Measurements from ENCODE around the gene RNASEH1.
A peak's percentile ranks its signal among the peaks of the same experiment; 100 is the strongest.
"Not testable (repeated sequence)": the region's sequence is repeated elsewhere in the genome, so short reads cannot be mapped to it uniquely, and the experiment has no call there.

Gene RNASEH1

DNA sequence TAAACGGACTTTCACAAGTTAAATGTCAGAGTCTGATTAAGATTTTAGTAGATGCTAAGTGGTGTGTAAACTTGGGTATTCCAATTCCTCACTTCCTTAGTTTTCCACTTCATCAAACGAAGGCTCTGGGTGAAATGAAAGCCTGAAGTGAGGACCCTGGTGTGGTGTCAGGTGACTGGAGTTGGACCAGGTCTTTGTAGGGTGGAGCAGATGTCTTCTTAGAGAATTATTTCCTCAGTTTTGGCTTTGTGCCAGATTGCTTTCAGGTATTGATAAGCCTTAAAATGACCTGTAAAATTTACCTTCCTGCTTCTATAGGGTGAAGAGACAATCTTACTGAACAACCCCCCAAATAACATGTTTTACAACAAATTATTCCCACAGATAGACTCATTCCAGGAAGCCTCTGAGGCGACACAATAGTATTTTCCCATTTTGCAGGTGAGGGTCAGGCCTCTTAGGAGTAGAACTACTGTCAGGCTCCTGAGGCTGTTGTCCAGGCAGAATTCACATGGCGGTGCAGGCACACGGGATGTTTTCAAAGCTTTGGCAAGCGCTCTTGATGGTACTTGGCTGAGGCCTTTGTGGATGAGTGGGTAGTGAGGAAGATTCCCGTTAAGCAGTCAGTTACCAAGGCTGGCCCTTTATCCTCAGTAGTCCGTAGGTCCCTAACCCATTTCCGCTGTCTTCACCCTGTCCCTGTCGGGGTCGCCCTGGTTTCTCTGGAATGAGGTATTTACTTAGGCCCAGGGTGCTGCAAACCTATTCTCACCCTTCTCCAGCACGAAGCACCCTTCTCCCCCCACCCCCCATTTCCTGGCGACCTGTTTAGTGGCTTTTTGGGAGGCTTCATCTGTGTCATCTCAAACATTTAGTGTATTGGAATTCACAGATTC, 23.5 kb upstream of the RNASEH1 start:
- TF ChIP-seq, protein P1, sequence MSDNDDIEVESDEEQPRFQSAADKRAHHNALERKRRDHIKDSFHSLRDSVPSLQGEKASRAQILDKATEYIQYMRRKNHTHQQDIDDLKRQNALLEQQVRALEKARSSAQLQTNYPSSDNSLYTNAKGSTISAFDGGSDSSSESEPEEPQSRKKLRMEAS (IDR thresholded peaks at IDR 0.05; ENCODE audit: low read depth, low read length), result no peak
- TF ChIP-seq, protein P2, sequence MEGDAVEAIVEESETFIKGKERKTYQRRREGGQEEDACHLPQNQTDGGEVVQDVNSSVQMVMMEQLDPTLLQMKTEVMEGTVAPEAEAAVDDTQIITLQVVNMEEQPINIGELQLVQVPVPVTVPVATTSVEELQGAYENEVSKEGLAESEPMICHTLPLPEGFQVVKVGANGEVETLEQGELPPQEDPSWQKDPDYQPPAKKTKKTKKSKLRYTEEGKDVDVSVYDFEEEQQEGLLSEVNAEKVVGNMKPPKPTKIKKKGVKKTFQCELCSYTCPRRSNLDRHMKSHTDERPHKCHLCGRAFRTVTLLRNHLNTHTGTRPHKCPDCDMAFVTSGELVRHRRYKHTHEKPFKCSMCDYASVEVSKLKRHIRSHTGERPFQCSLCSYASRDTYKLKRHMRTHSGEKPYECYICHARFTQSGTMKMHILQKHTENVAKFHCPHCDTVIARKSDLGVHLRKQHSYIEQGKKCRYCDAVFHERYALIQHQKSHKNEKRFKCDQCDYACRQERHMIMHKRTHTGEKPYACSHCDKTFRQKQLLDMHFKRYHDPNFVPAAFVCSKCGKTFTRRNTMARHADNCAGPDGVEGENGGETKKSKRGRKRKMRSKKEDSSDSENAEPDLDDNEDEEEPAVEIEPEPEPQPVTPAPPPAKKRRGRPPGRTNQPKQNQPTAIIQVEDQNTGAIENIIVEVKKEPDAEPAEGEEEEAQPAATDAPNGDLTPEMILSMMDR (IDR thresholded peaks at IDR 0.05; ENCODE audit: low read depth, low read length), result no peak
- TF ChIP-seq POLR2A (IDR thresholded peaks at IDR 0.05; ENCODE audit: extremely low read depth, insufficient read length) (no peak), MYC (IDR thresholded peaks at IDR 0.05; ENCODE audit: low read depth, low read length) (no peak)
- no peak for DNase-seq (ENCODE audit: low read depth)

DNA sequence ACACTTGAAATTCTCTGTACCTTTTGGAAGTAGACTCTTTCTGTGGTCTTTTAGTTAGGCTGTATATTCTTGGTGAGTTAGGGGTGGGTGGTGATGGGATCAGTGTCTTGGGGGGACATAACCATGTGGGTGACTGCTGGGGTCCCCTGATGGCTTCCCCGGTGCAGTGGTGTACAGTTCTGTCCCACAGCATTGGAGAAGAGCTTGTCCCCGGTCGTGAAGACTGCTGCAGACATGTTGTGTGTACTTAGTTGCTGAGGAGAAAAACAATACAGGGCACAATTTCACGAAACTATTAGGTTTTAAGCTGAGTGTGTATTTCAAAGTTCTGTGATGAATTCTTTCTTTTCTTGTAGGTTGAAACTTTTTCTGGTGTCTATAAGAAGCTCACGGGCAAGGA, 22.3 kb upstream of the RNASEH1 start:
- no peak for DNase-seq (ENCODE audit: low read depth)
- H3K4me3 ChIP-seq (ENCODE audit: low read depth, low read length), result no peak overlapping the region

More for the DNA sequence above, 23.5 kb upstream of the RNASEH1 start:
- H3K4me3 ChIP-seq (ENCODE audit: low read depth, low read length), result no peak overlapping the region

DNA sequence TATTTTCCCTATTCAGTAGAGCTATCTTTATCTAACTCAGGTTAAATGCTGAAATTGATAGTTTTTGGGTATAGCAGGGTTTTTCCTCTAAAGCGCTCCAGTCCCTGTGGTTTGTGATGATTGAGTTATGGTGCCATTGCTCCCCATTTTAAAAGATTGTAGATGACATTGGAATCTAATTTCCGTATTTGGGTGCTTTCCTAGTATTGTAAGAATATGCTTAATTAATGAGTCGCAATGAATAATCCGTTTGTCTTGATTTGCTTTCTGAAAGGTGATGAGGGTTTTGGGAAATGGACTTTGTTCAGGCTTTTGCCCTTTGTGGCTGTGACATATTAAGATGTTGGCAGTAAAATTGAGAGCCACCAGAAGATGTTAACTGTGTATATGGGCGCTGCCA, 20.9 kb upstream of the RNASEH1 start:
- TF ChIP-seq POLR2A (IDR thresholded peaks at IDR 0.05; ENCODE audit: extremely low read depth, insufficient read length) (no peak), MYC (IDR thresholded peaks at IDR 0.05; ENCODE audit: low read depth, low read length) (no peak)
- TF ChIP-seq, protein P2 (IDR thresholded peaks at IDR 0.05; ENCODE audit: low read depth, low read length), result no peak
- TF ChIP-seq, protein P1 (IDR thresholded peaks at IDR 0.05; ENCODE audit: low read depth, low read length), result no peak
- DNase-seq (ENCODE audit: low read depth), result no peak
- peak overlapping the region; percentile 51 for H3K4me3 ChIP-seq (ENCODE audit: low read depth, low read length)

More for the DNA sequence above, 22.3 kb upstream of the RNASEH1 start:
- TF ChIP-seq MYC (IDR thresholded peaks at IDR 0.05; ENCODE audit: low read depth, low read length), result no peak
- TF ChIP-seq POLR2A (IDR thresholded peaks at IDR 0.05; ENCODE audit: extremely low read depth, insufficient read length), result no peak
- TF ChIP-seq, protein P1 (IDR thresholded peaks at IDR 0.05; ENCODE audit: low read depth, low read length), result no peak
- TF ChIP-seq, protein P2 (IDR thresholded peaks at IDR 0.05; ENCODE audit: low read depth, low read length), result no peak

DNA sequence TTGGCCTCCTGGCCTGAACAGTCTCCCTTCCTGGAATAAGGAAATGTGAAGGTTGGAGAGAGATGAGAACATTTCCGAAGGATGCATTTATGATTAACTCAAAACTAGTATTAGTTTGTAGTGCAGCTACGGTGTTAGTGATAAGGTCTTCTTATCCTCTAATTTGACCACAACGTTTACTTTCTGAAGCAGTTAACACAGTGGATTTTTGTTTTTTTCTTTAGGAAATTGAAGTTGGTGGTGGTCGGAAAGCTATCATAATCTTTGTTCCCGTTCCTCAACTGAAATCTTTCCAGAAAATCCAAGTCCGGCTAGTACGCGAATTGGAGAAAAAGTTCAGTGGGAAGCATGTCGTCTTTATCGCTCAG, 18.1 kb upstream of the RNASEH1 start:
- not testable (repeated sequence) for DNase-seq (ENCODE audit: low read depth)
- peak overlapping the region; percentile 97 for H3K4me3 ChIP-seq (ENCODE audit: low read depth, low read length)

DNA sequence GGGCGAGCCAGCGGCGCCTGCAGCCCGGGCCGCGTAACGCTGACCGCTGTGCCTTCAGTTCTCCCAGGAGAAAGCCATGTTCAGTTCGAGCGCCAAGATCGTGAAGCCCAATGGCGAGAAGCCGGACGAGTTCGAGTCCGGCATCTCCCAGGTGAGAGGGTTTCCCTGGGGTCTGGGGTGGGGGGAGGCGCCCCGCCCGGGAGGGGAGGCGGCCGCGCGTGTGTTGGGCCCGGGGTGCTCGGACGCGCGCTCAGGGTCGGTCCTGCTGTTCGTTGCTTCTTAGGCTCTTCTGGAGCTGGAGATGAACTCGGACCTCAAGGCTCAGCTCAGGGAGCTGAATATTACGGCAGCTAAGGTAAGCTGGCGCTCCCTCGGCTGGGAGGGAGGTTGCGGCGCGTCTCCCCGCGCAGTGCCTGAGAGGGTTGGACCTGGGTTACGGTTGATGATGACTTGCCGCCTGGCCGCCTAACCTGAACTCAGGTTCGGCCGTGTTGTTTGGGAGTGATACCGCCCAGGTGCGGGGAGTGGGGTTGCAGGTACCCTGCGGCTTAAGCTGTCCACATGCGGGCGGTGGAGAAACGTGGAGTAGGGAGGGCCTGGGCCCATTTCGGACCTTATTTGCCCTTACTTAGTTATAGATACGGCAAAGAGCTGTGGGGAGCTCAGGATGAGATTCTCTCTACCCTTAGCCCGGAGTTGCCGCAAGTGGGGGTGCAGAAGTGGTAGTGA, 17.6 kb upstream of the RNASEH1 start:
- peak; percentile 39 for DNase-seq (ENCODE audit: low read depth)
- TF ChIP-seq, protein P2 (IDR thresholded peaks at IDR 0.05; ENCODE audit: low read depth, low read length), result no peak
- TF ChIP-seq, protein P1 (IDR thresholded peaks at IDR 0.05; ENCODE audit: low read depth, low read length), result no peak
- TF ChIP-seq MYC (IDR thresholded peaks at IDR 0.05; ENCODE audit: low read depth, low read length), result no peak
- TF ChIP-seq POLR2A (IDR thresholded peaks at IDR 0.05; ENCODE audit: extremely low read depth, insufficient read length), result no peak
- H3K4me3 ChIP-seq (ENCODE audit: low read depth, low read length), result peak overlapping the region; percentile 97

DNA sequence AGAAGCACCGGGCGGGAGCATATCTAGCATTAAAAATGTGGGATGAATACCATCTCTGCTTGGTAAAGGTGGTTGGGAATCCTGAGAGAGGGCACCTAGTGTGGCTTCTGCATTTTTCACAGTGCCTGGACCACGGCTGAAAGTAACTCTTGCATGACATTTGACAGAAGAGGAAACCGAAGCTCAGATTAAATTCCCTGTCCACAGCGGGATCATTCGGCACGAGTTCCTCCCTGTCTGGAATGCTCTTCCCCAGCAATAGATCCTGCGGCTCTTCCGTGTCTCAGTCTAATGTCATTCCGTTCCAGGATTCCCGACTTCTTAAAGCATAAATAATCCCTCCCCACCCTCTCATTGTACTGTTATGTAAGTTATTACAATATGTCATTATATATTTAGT, 16.0 kb upstream of the RNASEH1 start:
- peak overlapping the region; percentile 97 for H3K4me3 ChIP-seq (ENCODE audit: low read depth, low read length)
- no peak for TF ChIP-seq POLR2A (IDR thresholded peaks at IDR 0.05; ENCODE audit: extremely low read depth, insufficient read length)
- no peak for TF ChIP-seq MYC (IDR thresholded peaks at IDR 0.05; ENCODE audit: low read depth, low read length)
- TF ChIP-seq, protein P1 (IDR thresholded peaks at IDR 0.05; ENCODE audit: low read depth, low read length), result no peak
- TF ChIP-seq, protein P2 (IDR thresholded peaks at IDR 0.05; ENCODE audit: low read depth, low read length), result no peak
- DNase-seq (ENCODE audit: low read depth), result no peak

All from NB4 (cell line).